Measurements from ENCODE around the gene CDYL.

The CDYL gene

GRCh38 chr6:4889701-4890100 lies 113.5 kb downstream of the CDYL start:
- no peak for DNase-seq

GRCh38 chr6:4890191-4890590 lies 114.0 kb downstream of the CDYL start:
- no peak for DNase-seq

- DNase-seq, result no peak
These were observed 114.4 kb downstream of the CDYL start for GRCh38 chr6:4890627-4891026.

- no peak for DNase-seq
These were observed 114.9 kb downstream of the CDYL start for GRCh38 chr6:4891141-4891540.

- no peak for DNase-seq
These were observed 116.7 kb downstream of the CDYL start for GRCh38 chr6:4892785-4893485.

GRCh38 chr6:4894049-4894448 lies 117.8 kb downstream of the CDYL start:
- DNase-seq, result no peak

GRCh38 chr6:4895971-4896370 lies 119.8 kb downstream of the CDYL start:
- no peak for DNase-seq

GRCh38 chr6:4896401-4896800 lies 120.2 kb downstream of the CDYL start:
- no peak for DNase-seq

GRCh38 chr6:4899249-4900034 lies 123.2 kb downstream of the CDYL start:
- no peak for DNase-seq

- DNase-seq, result no peak
These were observed 125.3 kb downstream of the CDYL start for GRCh38 chr6:4901386-4902061.

- DNase-seq, result no peak
These were observed 126.2 kb downstream of the CDYL start for GRCh38 chr6:4902363-4902762.

GRCh38 chr6:4903121-4903520 lies 126.9 kb downstream of the CDYL start:
- no peak for DNase-seq

GRCh38 chr6:4903751-4904370 lies 127.7 kb downstream of the CDYL start:
- no peak for DNase-seq

GRCh38 chr6:4904461-4905025 lies 128.3 kb downstream of the CDYL start:
- DNase-seq, result no peak

- DNase-seq, result no peak
These were observed 129.6 kb downstream of the CDYL start for GRCh38 chr6:4905826-4906225.

- DNase-seq, result no peak
These were observed 130.4 kb downstream of the CDYL start for GRCh38 chr6:4906293-4907276.

- DNase-seq, result no peak
These were observed 131.4 kb downstream of the CDYL start for GRCh38 chr6:4907602-4908001.

- no peak for DNase-seq
These were observed 131.9 kb downstream of the CDYL start for GRCh38 chr6:4908062-4908461.

GRCh38 chr6:4909063-4909706 lies 133.0 kb downstream of the CDYL start:
- no peak for DNase-seq

GRCh38 chr6:4910037-4910760 lies 134.0 kb downstream of the CDYL start:
- no peak for DNase-seq

GRCh38 chr6:4912559-4912958 lies 136.4 kb downstream of the CDYL start:
- DNase-seq, result no peak
